Vagina (tissue), 2 donors: ENCODE measurements around the gene HECW1. TPM values are rescaled to one million over a fixed set of nuclear protein-coding genes. Genes with fewer than 3 reads are reported as not detected.
"Not testable (repeated sequence)": the region's sequence is repeated elsewhere in the genome, so short reads cannot be mapped to it uniquely, and the experiment has no call there.

Experiments used
- DNase-seq, 2 donors: peaks; one replicate each; pipeline ENCODE4 v3.0.0-alpha.2; 2017; ENCODE audit errors: extremely low spot score in 2 of 2
- H3K27ac ChIP-seq: fragments of 200-600 bp; sonication (generic); one replicate; pipeline ENCODE4 v1.5.1; 2019
- H3K27me3 ChIP-seq: fragments of 200-600 bp; sonication (generic); one replicate; pipeline ENCODE4 v1.5.1; 2019
- H3K36me3 ChIP-seq, 2 donors: fragments of 200-600 bp; sonication (generic); one replicate each; pipeline ENCODE4 v1.5.1; 2017 to 2019
- H3K4me1 ChIP-seq: fragments of 200-600 bp; sonication (generic); one replicate; pipeline ENCODE4 v1.5.1; 2019
- H3K4me3 ChIP-seq, 2 donors: fragments of 200-600 bp; sonication (generic); 1 replicate in 1 of 2; 2 replicates in 1 of 2; pipeline ENCODE4 v1.5.1; 2016 to 2019
- H3K9me3 ChIP-seq: fragments of 200-600 bp; sonication (generic); one replicate; pipeline ENCODE4 v1.5.1; 2019
- POLR2A ChIP-seq, 2 donors: fragments of 450-650 bp; IDR thresholded peaks; one replicate each; pipeline ENCODE4 v1.6.1; 2017; ENCODE audit warnings: antibody characterized with exemption in 2 of 2, mild to moderate bottlenecking in 2 of 2, moderate library complexity in 2 of 2
- POLR2AphosphoS5 ChIP-seq, 2 donors: sonication (generic); formaldehyde crosslinking; IDR thresholded peaks; one replicate each; pipeline ENCODE4 v1.9.0; 2017; ENCODE audit warnings: antibody characterized with exemption in 2 of 2, mild to moderate bottlenecking in 2 of 2, low read depth in 1 of 2; ENCODE audit not compliant: insufficient read depth in 1 of 2
- intact Hi-C: fragments of 100-400 bp; cut with DNase I; formaldehyde crosslinking; loops from one replicate; pipeline ENCODE4 v1.15.1; 2023
- total RNA-seq: library from RNA; depleted of rRNA; stranded (reverse); fragments of >200 nt; gene quantifications from one replicate; pipeline ENCODE4 v1.2.3, GENCODE V29; 2016
- TF ChIP-seq, protein P1 (sequence below), 3 experiments: fragments of 450-650 bp in 2 of 3; fragments of 200-600 bp in 1 of 3; sonication (generic) in 1 of 3; IDR thresholded peaks; one replicate each; pipeline ENCODE4 v1.5.1; 2017 to 2019; ENCODE audit warnings: antibody characterized with exemption in 3 of 3, mild to moderate bottlenecking in 2 of 3, moderate library complexity in 2 of 3

Gene HECW1
- total RNA-seq, 1 donor from 2014 or later: 2.5 TPM

DNA sequence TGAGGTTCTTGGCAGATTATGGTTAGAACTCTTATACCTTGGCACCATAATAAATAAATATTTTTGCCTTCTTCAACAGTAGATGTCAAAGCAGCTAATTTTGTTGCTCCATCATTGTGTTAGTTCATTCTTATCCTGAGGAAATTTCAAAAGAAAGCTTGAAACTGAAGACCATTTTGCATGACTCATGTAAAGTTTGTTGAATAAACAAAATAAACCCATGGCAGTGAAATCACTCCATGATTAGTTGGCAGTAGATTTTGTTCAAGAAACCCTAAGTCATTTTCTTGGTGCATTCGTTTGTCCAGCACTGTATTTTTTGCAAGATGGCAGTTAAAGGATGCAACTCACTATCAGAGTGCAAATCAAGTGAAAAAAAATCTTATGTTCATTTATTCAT is 91.6 kb downstream of the HECW1 start:
- DNase-seq: no peak
- Histone ChIP-seq H3K36me3 (no peaks in the 10 kb centered on the region), H3K4me3 (no peak overlapping the region), H3K4me1 (no peaks in the 10 kb centered on the region), H3K27ac (no peak overlapping the region), H3K9me3 (no peaks in the 10 kb centered on the region), H3K27me3 (no peaks in the 10 kb centered on the region)
- intact Hi-C loops: no loop called here
- TF ChIP-seq POLR2AphosphoS5 (IDR thresholded peaks at IDR 0.05; ENCODE audit: insufficient read depth in 1 of 2, low read depth in 1 of 2): no peak
- TF ChIP-seq, protein P1, sequence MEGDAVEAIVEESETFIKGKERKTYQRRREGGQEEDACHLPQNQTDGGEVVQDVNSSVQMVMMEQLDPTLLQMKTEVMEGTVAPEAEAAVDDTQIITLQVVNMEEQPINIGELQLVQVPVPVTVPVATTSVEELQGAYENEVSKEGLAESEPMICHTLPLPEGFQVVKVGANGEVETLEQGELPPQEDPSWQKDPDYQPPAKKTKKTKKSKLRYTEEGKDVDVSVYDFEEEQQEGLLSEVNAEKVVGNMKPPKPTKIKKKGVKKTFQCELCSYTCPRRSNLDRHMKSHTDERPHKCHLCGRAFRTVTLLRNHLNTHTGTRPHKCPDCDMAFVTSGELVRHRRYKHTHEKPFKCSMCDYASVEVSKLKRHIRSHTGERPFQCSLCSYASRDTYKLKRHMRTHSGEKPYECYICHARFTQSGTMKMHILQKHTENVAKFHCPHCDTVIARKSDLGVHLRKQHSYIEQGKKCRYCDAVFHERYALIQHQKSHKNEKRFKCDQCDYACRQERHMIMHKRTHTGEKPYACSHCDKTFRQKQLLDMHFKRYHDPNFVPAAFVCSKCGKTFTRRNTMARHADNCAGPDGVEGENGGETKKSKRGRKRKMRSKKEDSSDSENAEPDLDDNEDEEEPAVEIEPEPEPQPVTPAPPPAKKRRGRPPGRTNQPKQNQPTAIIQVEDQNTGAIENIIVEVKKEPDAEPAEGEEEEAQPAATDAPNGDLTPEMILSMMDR (IDR thresholded peaks at IDR 0.05): no peak
- no peak for TF ChIP-seq POLR2A (IDR thresholded peaks at IDR 0.05)

DNA sequence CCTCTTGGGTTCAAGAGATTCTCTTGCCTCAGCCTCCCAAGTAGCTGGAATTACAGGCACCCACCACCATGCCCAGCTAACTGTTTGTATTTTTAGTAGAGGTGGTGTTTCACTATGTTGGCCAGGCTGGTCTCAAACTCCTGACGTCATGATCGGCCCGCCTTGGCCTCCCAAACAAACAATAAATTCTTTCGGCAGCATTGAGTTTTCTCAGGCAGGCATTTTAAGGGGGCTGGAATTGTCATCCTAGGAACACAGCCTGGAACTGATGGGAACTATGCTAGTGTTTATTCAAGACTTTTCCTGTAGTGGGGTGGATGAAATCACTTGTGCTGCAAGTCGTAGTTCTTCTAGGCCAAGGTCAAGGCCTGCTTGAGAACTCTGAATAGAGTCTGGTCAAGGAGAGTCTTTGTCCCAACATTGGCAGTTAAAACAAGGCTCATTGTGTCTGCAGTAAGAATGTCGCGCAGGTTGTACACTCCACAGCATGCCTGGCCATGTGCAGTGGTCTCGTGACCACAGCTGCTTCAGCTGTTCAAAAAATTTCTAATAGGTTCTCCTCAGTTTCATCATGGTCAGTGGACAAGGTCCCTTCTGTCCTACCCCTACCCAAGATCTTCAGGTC is 92.8 kb downstream of the HECW1 start:
- no peak overlapping the region for H3K4me3 ChIP-seq
- no peak for DNase-seq
- H3K27me3 ChIP-seq: no peaks in the 10 kb centered on the region
- intact Hi-C loops: no loop called here
- no peaks in the 10 kb centered on the region for H3K9me3 ChIP-seq
- H3K4me1 ChIP-seq: no peaks in the 10 kb centered on the region
- TF ChIP-seq, protein P1 (IDR thresholded peaks at IDR 0.05): no peak
- TF ChIP-seq POLR2AphosphoS5 (IDR thresholded peaks at IDR 0.05; ENCODE audit: insufficient read depth in 1 of 2, low read depth in 1 of 2) (no peak), POLR2A (IDR thresholded peaks at IDR 0.05) (no peak)
- no peaks in the 10 kb centered on the region for H3K36me3 ChIP-seq
- no peak overlapping the region for H3K27ac ChIP-seq

DNA sequence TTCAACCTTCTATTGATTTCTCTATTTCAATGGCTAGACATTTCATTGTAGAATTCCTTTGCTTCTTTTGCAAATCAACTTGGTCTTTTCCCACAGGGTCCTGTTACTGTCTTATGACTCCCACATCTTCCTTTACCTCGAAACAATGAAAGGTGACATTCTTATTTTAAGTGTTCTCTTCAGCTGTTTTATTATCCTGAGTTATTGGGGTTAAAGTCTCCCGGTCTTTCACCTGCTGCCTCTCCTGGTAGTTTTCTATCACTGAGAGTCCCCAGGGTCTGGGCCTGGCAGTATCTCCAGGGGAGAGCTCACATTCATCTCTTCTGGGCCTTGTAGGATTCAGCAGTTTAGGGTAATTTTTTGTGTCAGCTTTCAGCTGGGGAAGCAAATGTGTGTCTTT is 95.8 kb downstream of the HECW1 start:
- TF ChIP-seq, protein P1 (IDR thresholded peaks at IDR 0.05): no peak
- no peak for TF ChIP-seq POLR2AphosphoS5 (IDR thresholded peaks at IDR 0.05; ENCODE audit: insufficient read depth in 1 of 2, low read depth in 1 of 2)
- no peak for TF ChIP-seq POLR2A (IDR thresholded peaks at IDR 0.05)
- Histone ChIP-seq H3K36me3 (no peaks in the 10 kb centered on the region), H3K27ac (no peak overlapping the region), H3K9me3 (no peaks in the 10 kb centered on the region), H3K4me1 (no peaks in the 10 kb centered on the region), H3K4me3 (no peak overlapping the region), H3K27me3 (no peaks in the 10 kb centered on the region)
- intact Hi-C loops: no loop called here
- no peak for DNase-seq

DNA sequence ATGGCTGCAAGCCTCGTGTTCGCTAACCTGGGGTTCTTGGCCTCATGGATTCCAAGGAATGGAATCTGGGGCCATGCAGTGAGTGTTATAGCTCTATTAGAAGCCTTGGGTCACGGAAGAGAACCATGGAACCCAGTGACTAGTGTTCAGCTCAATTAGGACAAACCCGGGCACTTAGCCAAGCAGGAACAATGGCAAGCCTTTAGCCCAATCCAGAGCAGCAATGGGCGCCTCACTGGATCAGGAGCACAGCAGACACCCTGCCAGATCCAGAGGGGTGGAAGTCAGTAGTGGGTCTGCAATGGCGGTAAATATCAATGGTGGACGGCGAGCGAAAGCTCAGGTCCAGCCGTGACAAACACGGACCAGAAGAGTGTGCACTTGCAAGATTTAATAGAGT is 98.1 kb downstream of the HECW1 start:
- DNase-seq, H3K27ac ChIP-seq, H3K9me3 ChIP-seq, H3K27me3 ChIP-seq, H3K4me3 ChIP-seq, H3K36me3 ChIP-seq, H3K4me1 ChIP-seq, intact Hi-C loops: not testable (repeated sequence)

DNA sequence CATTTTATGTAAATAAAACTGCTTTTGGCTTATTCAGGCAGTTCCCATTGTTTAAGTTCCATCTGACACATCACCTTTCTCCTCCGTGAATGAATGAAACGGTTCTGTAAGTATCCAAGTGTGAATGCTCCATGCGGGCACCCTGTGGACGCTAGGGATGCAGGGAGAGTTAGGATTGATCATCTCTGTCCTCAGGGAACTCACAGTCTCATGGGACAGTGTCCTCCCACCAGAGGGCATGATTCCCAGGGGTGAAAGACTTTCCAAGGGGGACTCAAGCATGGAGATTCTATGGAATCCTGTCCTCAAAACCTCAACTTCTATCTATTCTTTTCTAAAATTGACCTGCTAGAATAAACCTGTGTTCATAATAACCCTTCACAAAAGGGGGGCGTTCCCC is 98.8 kb downstream of the HECW1 start:
- no peaks in the 10 kb centered on the region for H3K9me3 ChIP-seq
- H3K4me1 ChIP-seq: no peaks in the 10 kb centered on the region
- TF ChIP-seq POLR2A (IDR thresholded peaks at IDR 0.05): no peak
- TF ChIP-seq POLR2AphosphoS5 (IDR thresholded peaks at IDR 0.05; ENCODE audit: insufficient read depth in 1 of 2, low read depth in 1 of 2): no peak
- DNase-seq: no peak
- H3K36me3 ChIP-seq: no peaks in the 10 kb centered on the region
- no peak overlapping the region for H3K4me3 ChIP-seq
- intact Hi-C loops: no loop called here
- H3K27ac ChIP-seq: no peak overlapping the region
- no peaks in the 10 kb centered on the region for H3K27me3 ChIP-seq

DNA sequence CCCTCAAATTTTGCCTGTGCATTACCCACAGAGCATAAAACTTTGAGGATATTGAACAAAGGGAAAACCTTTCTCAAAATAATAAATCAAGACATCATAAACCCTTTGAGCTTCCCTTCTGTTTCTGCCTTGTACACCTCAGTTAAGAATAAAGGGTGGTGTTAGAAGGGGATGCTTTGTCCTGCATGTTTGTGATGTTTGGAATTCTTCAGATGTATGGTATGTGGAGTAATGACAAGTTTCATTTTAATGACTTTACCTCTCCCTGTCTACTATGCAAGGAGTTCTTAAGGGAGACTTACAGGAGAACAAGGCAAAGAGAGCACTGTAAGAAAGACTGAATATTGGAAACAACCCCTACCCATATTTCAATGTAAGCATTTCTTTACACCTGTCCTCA is 99.2 kb downstream of the HECW1 start:
- Histone ChIP-seq H3K4me1 (no peaks in the 10 kb centered on the region), H3K4me3 (no peak overlapping the region), H3K9me3 (no peaks in the 10 kb centered on the region), H3K27me3 (no peaks in the 10 kb centered on the region), H3K36me3 (no peaks in the 10 kb centered on the region), H3K27ac (no peak overlapping the region)
- no peak for DNase-seq
- TF ChIP-seq, protein P1 (IDR thresholded peaks at IDR 0.05): no peak
- TF ChIP-seq POLR2AphosphoS5 (IDR thresholded peaks at IDR 0.05; ENCODE audit: insufficient read depth in 1 of 2, low read depth in 1 of 2) (no peak), POLR2A (IDR thresholded peaks at IDR 0.05) (no peak)
- intact Hi-C loops: no loop called here
